ENCODE data around the gene MLKL.

GRCh38 chr16:74657870-74658642, 42.6 kb downstream of the MLKL start:
- no peak for TF ChIP-seq EP300 (IDR thresholded peaks at IDR 0.05)
- TF ChIP-seq POLR2A (IDR thresholded peaks at IDR 0.05): no peak
